Activated T-helper 1 cell treated with anti-CD3 and anti-CD28 coated beads, Interleukin-2, amount 50 U/mL, for 16 hours (primary cell): ENCODE data around the gene GCLC.

Source experiments
- DNase-seq, 2 donors: peaks; one replicate each; pipeline ENCODE4 v3.0.0-alpha.2; 2020; ENCODE audit warnings: low read depth in 1 of 2, low spot score in 1 of 2

Gene GCLC

GRCh38 chr6:53458105-53458866 is 86.6 kb downstream of the GCLC start:
- no peak for DNase-seq

GRCh38 chr6:53456809-53457208 is 88.1 kb downstream of the GCLC start:
- no peak for DNase-seq

- no peak for DNase-seq
These were observed 89.2 kb downstream of the GCLC start for GRCh38 chr6:53455678-53456077.

- no peak for DNase-seq
These were observed 93.7 kb downstream of the GCLC start for GRCh38 chr6:53451165-53451564.

- no peak for DNase-seq
These were observed 97.0 kb downstream of the GCLC start for GRCh38 chr6:53447865-53448264.
